ENCODE data around the gene KAZN. TPM values are rescaled to one million over a fixed set of nuclear protein-coding genes. Genes with fewer than 3 reads are reported as not detected.
A peak's percentile ranks its signal among the peaks of the same experiment; 100 is the strongest.

The KAZN gene
- total RNA-seq, 1 experiment from 2014 or later: 3.4 TPM

- DNase-seq: no peak
- H3K27me3 ChIP-seq: no peaks in the 10 kb centered on the region
Observed at GRCh38 chr1:15016526-15016925, 418.0 kb downstream of the KAZN start.

GRCh38 chr1:15017120-15017519 lies 418.6 kb downstream of the KAZN start:
- no peaks in the 10 kb centered on the region for H3K36me3 ChIP-seq
- H3K27me3 ChIP-seq: no peaks in the 10 kb centered on the region
- no peaks in the 10 kb centered on the region for H3K9me3 ChIP-seq
- DNase-seq: no peak
- H3K4me3 ChIP-seq: no peak overlapping the region

More at GRCh38 chr1:15016526-15016925, 418.0 kb downstream of the KAZN start:
- H3K4me3 ChIP-seq: no peak overlapping the region
- H3K36me3 ChIP-seq: no peaks in the 10 kb centered on the region
- H3K9me3 ChIP-seq: no peaks in the 10 kb centered on the region

GRCh38 chr1:15018767-15019166 lies 420.3 kb downstream of the KAZN start:
- Histone ChIP-seq H3K36me3 (no peaks in the 10 kb centered on the region), H3K9me3 (no peaks in the 10 kb centered on the region), H3K27me3 (no peaks in the 10 kb centered on the region), H3K4me3 (no peak overlapping the region)
- no peak for DNase-seq

- DNase-seq: no peak
- Histone ChIP-seq H3K9me3 (no peaks in the 10 kb centered on the region), H3K27me3 (no peaks in the 10 kb centered on the region), H3K4me3 (no peak overlapping the region), H3K36me3 (no peaks in the 10 kb centered on the region)
Observed at GRCh38 chr1:15020943-15021745, 422.7 kb downstream of the KAZN start.

- Histone ChIP-seq H3K27me3 (no peaks in the 10 kb centered on the region), H3K4me3 (no peak overlapping the region), H3K36me3 (no peaks in the 10 kb centered on the region), H3K9me3 (no peaks in the 10 kb centered on the region)
- no peak for DNase-seq
Observed at GRCh38 chr1:15022048-15022447, 423.6 kb downstream of the KAZN start.

GRCh38 chr1:15023205-15023604 lies 424.7 kb downstream of the KAZN start:
- Histone ChIP-seq H3K36me3 (no peaks in the 10 kb centered on the region), H3K27me3 (no peaks in the 10 kb centered on the region), H3K4me3 (no peak overlapping the region), H3K9me3 (no peaks in the 10 kb centered on the region)
- DNase-seq: no peak

- no peaks in the 10 kb centered on the region for H3K36me3 ChIP-seq
- H3K4me3 ChIP-seq: no peak overlapping the region
- no peak for DNase-seq
- H3K27me3 ChIP-seq: no peaks in the 10 kb centered on the region
- H3K9me3 ChIP-seq: no peaks in the 10 kb centered on the region
Observed at GRCh38 chr1:15023976-15024375, 425.5 kb downstream of the KAZN start.

- Histone ChIP-seq H3K4me3 (no peak overlapping the region), H3K36me3 (no peaks in the 10 kb centered on the region), H3K9me3 (no peaks in the 10 kb centered on the region), H3K27me3 (no peaks in the 10 kb centered on the region)
- DNase-seq: no peak
Observed at GRCh38 chr1:15026117-15026489, 427.6 kb downstream of the KAZN start.

- Histone ChIP-seq H3K4me3 (no peak overlapping the region), H3K9me3 (no peaks in the 10 kb centered on the region), H3K36me3 (no peaks in the 10 kb centered on the region), H3K27me3 (no peaks in the 10 kb centered on the region)
- DNase-seq: peak; percentile 60
Observed at GRCh38 chr1:15027515-15027986, 429.1 kb downstream of the KAZN start.

GRCh38 chr1:15028102-15028501 lies 429.6 kb downstream of the KAZN start:
- peak; percentile 95 for DNase-seq
- no peaks in the 10 kb centered on the region for H3K27me3 ChIP-seq
- no peak overlapping the region for H3K4me3 ChIP-seq
- no peaks in the 10 kb centered on the region for H3K9me3 ChIP-seq
- H3K36me3 ChIP-seq: no peaks in the 10 kb centered on the region

- Histone ChIP-seq H3K27me3 (no peaks in the 10 kb centered on the region), H3K36me3 (no peaks in the 10 kb centered on the region), H3K9me3 (no peaks in the 10 kb centered on the region), H3K4me3 (no peak overlapping the region)
- DNase-seq: no peak
Observed at GRCh38 chr1:15028616-15029015, 430.1 kb downstream of the KAZN start.

GRCh38 chr1:15029036-15029435 lies 430.6 kb downstream of the KAZN start:
- Histone ChIP-seq H3K9me3 (no peaks in the 10 kb centered on the region), H3K4me3 (no peak overlapping the region), H3K27me3 (no peaks in the 10 kb centered on the region), H3K36me3 (no peaks in the 10 kb centered on the region)
- DNase-seq: no peak

GRCh38 chr1:15029786-15030185 lies 431.3 kb downstream of the KAZN start:
- no peaks in the 10 kb centered on the region for H3K9me3 ChIP-seq
- H3K27me3 ChIP-seq: no peaks in the 10 kb centered on the region
- H3K36me3 ChIP-seq: no peaks in the 10 kb centered on the region; the same call in 1 of the 2 replicates
- H3K4me3 ChIP-seq: no peak overlapping the region
- DNase-seq: no peak

- DNase-seq: no peak
Observed at GRCh38 chr1:15031251-15031933, 432.9 kb downstream of the KAZN start.

GRCh38 chr1:15033264-15033663 lies 434.8 kb downstream of the KAZN start:
- Histone ChIP-seq H3K4me3 (no peak overlapping the region), H3K9me3 (no peaks in the 10 kb centered on the region), H3K36me3 (peaks cover under 1% of the 10 kb centered on the region), H3K27me3 (no peaks in the 10 kb centered on the region)
- peak; percentile 28 for DNase-seq

More at GRCh38 chr1:15031251-15031933, 432.9 kb downstream of the KAZN start:
- Histone ChIP-seq H3K9me3 (no peaks in the 10 kb centered on the region), H3K4me3 (no peak overlapping the region), H3K36me3 (no peaks in the 10 kb centered on the region; the same call in 1 of the 2 replicates), H3K27me3 (no peaks in the 10 kb centered on the region)

GRCh38 chr1:15034656-15035055 lies 436.2 kb downstream of the KAZN start:
- no peak for DNase-seq
- H3K4me3 ChIP-seq: no peak overlapping the region
- H3K36me3 ChIP-seq: peaks cover 3% of the 10 kb centered on the region
- no peaks in the 10 kb centered on the region for H3K9me3 ChIP-seq
- H3K27me3 ChIP-seq: no peaks in the 10 kb centered on the region

- Histone ChIP-seq H3K27me3 (no peaks in the 10 kb centered on the region), H3K4me3 (no peak overlapping the region), H3K9me3 (no peaks in the 10 kb centered on the region), H3K36me3 (peaks cover 3% of the 10 kb centered on the region)
- no peak for DNase-seq
Observed at GRCh38 chr1:15035236-15035635, 436.8 kb downstream of the KAZN start.

- H3K9me3 ChIP-seq: no peaks in the 10 kb centered on the region
- H3K36me3 ChIP-seq: peaks cover 3% of the 10 kb centered on the region
- no peaks in the 10 kb centered on the region for H3K27me3 ChIP-seq
- H3K4me3 ChIP-seq: no peak overlapping the region
- DNase-seq: no peak
Observed at GRCh38 chr1:15036101-15036500, 437.6 kb downstream of the KAZN start.
